HEK293T (cell line): ENCODE data around the gene DNAH17.

Source experiments
- BHLHE40 ChIP-seq: fragments of 450-650 bp; IDR thresholded peaks from 2 replicates; pipeline ENCODE4 v1.6.1; 2016; ENCODE audit warnings: mild to moderate bottlenecking, moderate library complexity, borderline replicate concordance
- ELF4 ChIP-seq: fragments of 450-650 bp; IDR thresholded peaks from 2 replicates; pipeline ENCODE4 v1.6.1; 2017; ENCODE audit warnings: antibody characterized with exemption
- FOXK2 ChIP-seq: fragments of 450-650 bp; IDR thresholded peaks from 2 replicates; pipeline ENCODE4 v1.6.1; 2016; ENCODE audit warnings: mild to moderate bottlenecking
- FOXM1 ChIP-seq: fragments of 450-650 bp; IDR thresholded peaks from 2 replicates; pipeline ENCODE4 v1.6.1; 2017; ENCODE audit warnings: mild to moderate bottlenecking, borderline replicate concordance
- SP1 ChIP-seq: fragments of 450-650 bp; IDR thresholded peaks from 2 replicates; pipeline ENCODE4 v1.6.1; 2017
- ZNF384 ChIP-seq: fragments of 450-650 bp; IDR thresholded peaks from 2 replicates; pipeline ENCODE4 v1.6.1; 2016

GRCh38 chr17:78396441-78397337, 180.5 kb downstream of the DNAH17 start:
- TF ChIP-seq FOXM1 (no peak), ELF4 (no peak), FOXK2 (no peak), ZNF384 (no peak), SP1 (no peak), BHLHE40 (no peak)
